Panc1 (cell line): ENCODE data around the gene SHISAL1. TPM values are rescaled to one million over a fixed set of nuclear protein-coding genes. Genes with fewer than 3 reads are reported as not detected.

Experiments
- ATAC-seq: fragments of 200-7000 bp; cut with Tn5 transposase; 2 replicates; pipeline ENCODE4 v1.9.1; 2020; ENCODE audit warnings: mild to moderate bottlenecking, moderate library complexity
- BruUV-seq: library from RNA; stranded (reverse); fragments of 400-500 nt; replicated peaks from 2 replicates; lab custom pipeline; 2021; lab: Mats Ljungman, UMichigan
- CTCF ChIA-PET: fragments of 300-600 bp; sonication (Branson Sonifier 250); formaldehyde crosslinking; loops from one replicate; lab custom pipeline; 2022; ENCODE audit warnings: antibody characterized with exemption; lab: Charles Lee
- POLR2A ChIA-PET: fragments of 300-600 bp; sonication (Branson Sonifier 250); formaldehyde crosslinking; loops from one replicate; lab custom pipeline; 2022; ENCODE audit warnings: antibody characterized with exemption; lab: Charles Lee
- DNase-seq: peaks from one replicate; pipeline ENCODE4 v3.0.0-alpha.2; 2010; ENCODE audit warnings: low read depth, low spot score
- H3K27ac ChIP-seq: 2 replicates; pipeline ENCODE4 v1.5.1; 2011; ENCODE audit warnings: mild to moderate bottlenecking, low read length, inconsistent platforms
- H3K27me3 ChIP-seq: fragments of 200-500 bp; sonication (Bioruptor generic); 2 replicates; pipeline ENCODE4 v1.6.0; 2014; ENCODE audit warnings: low read length, inconsistent platforms; ENCODE audit not compliant: control insufficient read depth, insufficient read depth
- H3K36me3 ChIP-seq: fragments of 200-500 bp; sonication (Bioruptor generic); 2 replicates; pipeline ENCODE4 v1.5.1; 2014; ENCODE audit warnings: inconsistent platforms, mild to moderate bottlenecking, low read length, moderate library complexity; ENCODE audit not compliant: control insufficient read depth, insufficient read depth
- H3K4me1 ChIP-seq: 2 replicates; pipeline ENCODE4 v1.5.1; 2011; ENCODE audit warnings: inconsistent platforms, mild to moderate bottlenecking, low read length, moderate library complexity; ENCODE audit not compliant: control insufficient read depth, insufficient read depth
- H3K4me3 ChIP-seq, 2 experiments: 2 replicates each; pipeline ENCODE4 v1.5.1; 2011 to 2012; ENCODE audit warnings: low read depth in 2 of 2, low read length in 2 of 2, mild to moderate bottlenecking in 2 of 2, inconsistent platforms in 1 of 2, moderate library complexity in 1 of 2
- H3K9me3 ChIP-seq: fragments of 200-500 bp; sonication (Bioruptor generic); 2 replicates; pipeline ENCODE4 v1.5.1; 2014; ENCODE audit warnings: low read depth, mild to moderate bottlenecking, inconsistent platforms, low read length, moderate library complexity; ENCODE audit not compliant: control insufficient read depth, insufficient read depth
- CTCF ChIP-seq: fragments of 450-650 bp; IDR thresholded peaks from 2 replicates; pipeline ENCODE4 v1.5.1; 2017; ENCODE audit warnings: mild to moderate bottlenecking
- POLR2AphosphoS5 ChIP-seq: IDR thresholded peaks from 2 replicates; pipeline ENCODE4 v1.6.1; 2012; ENCODE audit warnings: mild to moderate bottlenecking, low read depth, low read length, moderate library complexity
- REST ChIP-seq, 2 experiments: IDR thresholded peaks; 2 replicates each; pipeline ENCODE4 v1.6.1; 2011 to 2012; ENCODE audit warnings: low read depth in 2 of 2, control low read depth in 1 of 2, low read length in 1 of 2, mild to moderate bottlenecking in 1 of 2, moderate library complexity in 1 of 2; ENCODE audit not compliant: insufficient read depth in 1 of 2
- SIN3A ChIP-seq: IDR thresholded peaks from 2 replicates; pipeline ENCODE4 v1.6.1; 2012; ENCODE audit warnings: low read depth, mild to moderate bottlenecking, low read length, moderate library complexity, borderline replicate concordance; ENCODE audit not compliant: insufficient read depth
- TCF7L2 ChIP-seq: IDR thresholded peaks from 2 replicates; pipeline ENCODE4 v1.6.1; 2011; ENCODE audit warnings: mild to moderate bottlenecking, low read depth, low read length, inconsistent platforms
- in situ Hi-C: cut with HindIII; loops from 2 replicates; pipeline ENCODE4 v1.10.0; 2016; ENCODE audit warnings: low sequenced_read_pairs, low pct_unique_long_range_greater_than_20kb
- intact Hi-C: fragments of 100-400 bp; cut with micrococcal nuclease; formaldehyde crosslinking; loops from one replicate; pipeline ENCODE4 v1.10.0; 2022; ENCODE audit not compliant: unreplicated experiment
- total RNA-seq: library from RNA; stranded (reverse); gene quantifications from one replicate; pipeline ENCODE4 v1.2.1, GENCODE V29; 2021; ENCODE audit not compliant: unreplicated experiment

SHISAL1 gene
- total RNA-seq, 1 experiment from 2014 or later: 1.2 TPM

GRCh38 chr22:44194569-44194968, 118.2 kb downstream of the SHISAL1 start:
- BruUV-seq: no TSS peak

More at GRCh38 chr22:44194569-44194968, 118.2 kb downstream of the SHISAL1 start:
- no peaks in the 10 kb centered on the region for H3K36me3 ChIP-seq
- no peak for TF ChIP-seq SIN3A
- TF ChIP-seq CTCF: no peak
- TF ChIP-seq POLR2AphosphoS5: no peak
- no peak for TF ChIP-seq TCF7L2
- TF ChIP-seq REST (IDR thresholded peaks at IDR 0.05; ENCODE audit: insufficient read depth in 1 of 2, low read depth in 2 of 2, low read length in 1 of 2): no peak
- in situ Hi-C loops (no loop called here), intact Hi-C loops (no loop called here)
- ChIA-PET POLR2A (no interaction called here), CTCF (no interaction called here)
- no peaks in the 10 kb centered on the region for H3K9me3 ChIP-seq
- DNase-seq (no peak), ATAC-seq (no peak)
- H3K27me3 ChIP-seq: no peaks in the 10 kb centered on the region
- H3K27ac ChIP-seq: no peak overlapping the region
- H3K4me1 ChIP-seq: 0 out of 2 replicates have a peak, but pooled peaks cover 3% of the 10 kb centered on the region
- H3K4me3 ChIP-seq: no peak overlapping the region

Other genes with a start within 250 kb of the SHISAL1 start
- 0.21 TPM for gene PARVG, start 132.0 kb downstream of the SHISAL1 start, total RNA-seq
- 19.6 TPM for gene RTL6, start 185.3 kb upstream of the SHISAL1 start, total RNA-seq